ENCODE measurements around the gene PRKD2.

GRCh38 chr19:46756544-46756888, 39.6 kb upstream of the PRKD2 start:
- TF ChIP-seq EZH2 (IDR thresholded peaks at IDR 0.05; ENCODE audit: low read length, missing control alignments) (no peak), CTCF (conservative IDR thresholded peaks at IDR 0.05 in 1 of 2, IDR thresholded peaks at IDR 0.05 in 1 of 2; ENCODE audit: low read depth in 1 of 2, low read length in 2 of 2) (no peak)

All from fibroblast of lung (primary cell).